Upper lobe of right lung (tissue), 1 donor: ENCODE measurements around the gene TMEM267. TPM values are rescaled to one million over a fixed set of nuclear protein-coding genes. Genes with fewer than 3 reads are reported as not detected.

Experiments
- ATAC-seq: fragments of 200-7000 bp; cut with Tn5 transposase; one replicate; pipeline ENCODE4 v1.9.1; 2020; ENCODE audit warnings: mild to moderate bottlenecking, moderate library complexity
- DNase-seq: peaks from one replicate; pipeline ENCODE4 v3.0.0-alpha.2; 2020
- H3K27ac ChIP-seq: fragments of 200-600 bp; one replicate; pipeline ENCODE4 v1.8.0; 2022
- H3K27me3 ChIP-seq: fragments of 200-600 bp; one replicate; pipeline ENCODE4 v1.8.0; 2022; ENCODE audit warnings: mild to moderate bottlenecking
- H3K36me3 ChIP-seq: fragments of 200-600 bp; one replicate; pipeline ENCODE4 v1.8.0; 2022
- H3K4me1 ChIP-seq: fragments of 200-600 bp; one replicate; pipeline ENCODE4 v1.8.0; 2022
- H3K4me3 ChIP-seq: fragments of 200-600 bp; one replicate; pipeline ENCODE4 v1.8.0; 2022; ENCODE audit warnings: mild to moderate bottlenecking
- H3K9me3 ChIP-seq: fragments of 200-600 bp; one replicate; pipeline ENCODE4 v1.8.0; 2022
- intact Hi-C: fragments of 100-400 bp; cut with DNase I; formaldehyde crosslinking; loops from one replicate; pipeline ENCODE4 v1.11.0; 2022
- total RNA-seq: library from RNA; stranded (reverse); fragmentation: NEBNext Ultra II Directional; extraction: Animal tissue kit (Norgen Biotek cat#: 25700); gene quantifications from one replicate; pipeline ENCODE4 v1.2.1, GENCODE V29; 2021
- TF ChIP-seq, protein P1 (sequence below): fragments of 200-600 bp; IDR thresholded peaks from one replicate; pipeline ENCODE4 v1.8.0; 2022; ENCODE audit warnings: antibody characterized with exemption
- donor health status: DM: no; HTN: yes; CAD: no; lungs with severe emphysema.

TMEM267 gene
- total RNA-seq, 1 donor from 2014 or later = 12.0 TPM

DNA sequence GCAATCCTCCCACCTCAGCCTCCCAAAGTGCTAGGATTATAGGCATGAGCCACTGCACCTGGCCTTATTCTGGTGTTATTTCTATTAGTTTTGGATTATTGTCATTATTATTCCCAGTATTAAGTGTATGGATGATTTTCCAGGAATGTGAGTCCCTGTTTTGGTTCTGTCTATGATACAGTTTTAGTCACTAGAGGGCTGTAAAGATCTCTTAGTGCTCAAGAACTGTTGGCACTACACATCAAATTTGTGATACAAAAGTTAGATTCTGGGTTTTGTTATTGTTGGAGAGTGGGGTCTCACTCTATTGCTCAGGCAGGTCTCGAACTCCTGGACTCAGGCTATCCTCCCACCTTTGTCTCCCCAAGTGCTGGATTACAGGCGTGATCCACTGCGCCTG lies 83.6 kb downstream of the TMEM267 start:
- intact Hi-C loops = no loop called here
- ATAC-seq = no peak

DNA sequence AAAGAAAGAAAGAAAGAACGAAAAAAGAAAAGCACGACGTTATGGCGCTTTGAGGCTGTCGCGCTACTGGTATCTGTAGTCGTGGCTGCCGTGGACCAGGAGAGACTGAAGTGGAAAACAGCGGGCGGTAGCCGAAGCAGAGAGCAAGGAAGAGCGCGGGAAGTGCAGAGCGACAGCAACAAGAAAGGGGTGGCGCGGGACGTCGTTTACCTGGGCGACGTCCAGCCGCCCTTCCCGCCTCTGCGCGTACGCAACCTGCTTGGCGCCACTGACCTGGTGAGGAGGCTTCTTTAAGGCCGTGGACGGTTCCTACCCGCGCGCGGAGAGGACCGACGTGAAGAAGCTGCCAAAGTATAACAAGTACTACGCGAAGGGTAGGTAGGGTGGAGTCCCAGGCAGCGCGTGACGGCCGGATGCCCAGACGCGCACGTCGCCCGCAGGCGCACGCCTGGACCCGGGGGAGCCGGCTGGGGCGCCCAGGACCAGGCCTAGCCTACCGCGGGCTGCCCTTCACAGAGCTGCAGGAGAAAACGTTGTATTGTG lies 86.8 kb downstream of the TMEM267 start:
- Histone ChIP-seq H3K27ac (peak overlapping the region; percentile 75), H3K36me3 (no peaks in the 10 kb centered on the region), H3K9me3 (no peaks in the 10 kb centered on the region), H3K27me3 (no peaks in the 10 kb centered on the region), H3K4me1 (peaks cover 6% of the 10 kb centered on the region), H3K4me3 (peak overlapping the region; percentile 62)
- intact Hi-C loops = no loop called here
- TF ChIP-seq, protein P1, sequence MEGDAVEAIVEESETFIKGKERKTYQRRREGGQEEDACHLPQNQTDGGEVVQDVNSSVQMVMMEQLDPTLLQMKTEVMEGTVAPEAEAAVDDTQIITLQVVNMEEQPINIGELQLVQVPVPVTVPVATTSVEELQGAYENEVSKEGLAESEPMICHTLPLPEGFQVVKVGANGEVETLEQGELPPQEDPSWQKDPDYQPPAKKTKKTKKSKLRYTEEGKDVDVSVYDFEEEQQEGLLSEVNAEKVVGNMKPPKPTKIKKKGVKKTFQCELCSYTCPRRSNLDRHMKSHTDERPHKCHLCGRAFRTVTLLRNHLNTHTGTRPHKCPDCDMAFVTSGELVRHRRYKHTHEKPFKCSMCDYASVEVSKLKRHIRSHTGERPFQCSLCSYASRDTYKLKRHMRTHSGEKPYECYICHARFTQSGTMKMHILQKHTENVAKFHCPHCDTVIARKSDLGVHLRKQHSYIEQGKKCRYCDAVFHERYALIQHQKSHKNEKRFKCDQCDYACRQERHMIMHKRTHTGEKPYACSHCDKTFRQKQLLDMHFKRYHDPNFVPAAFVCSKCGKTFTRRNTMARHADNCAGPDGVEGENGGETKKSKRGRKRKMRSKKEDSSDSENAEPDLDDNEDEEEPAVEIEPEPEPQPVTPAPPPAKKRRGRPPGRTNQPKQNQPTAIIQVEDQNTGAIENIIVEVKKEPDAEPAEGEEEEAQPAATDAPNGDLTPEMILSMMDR = no peak
- ATAC-seq (peak; percentile 98), DNase-seq (peak; percentile 86)

More for the DNA sequence above, 83.6 kb downstream of the TMEM267 start:
- DNase-seq = no peak
- H3K27me3 ChIP-seq = no peaks in the 10 kb centered on the region
- no peak overlapping the region for H3K4me3 ChIP-seq
- TF ChIP-seq, protein P1 = no peak
- no peak overlapping the region for H3K27ac ChIP-seq
- H3K36me3 ChIP-seq = no peaks in the 10 kb centered on the region
- H3K9me3 ChIP-seq = no peaks in the 10 kb centered on the region
- H3K4me1 ChIP-seq = peaks cover 6% of the 10 kb centered on the region

Other genes starting within 250 kb of the TMEM267 start
- gene HMGCS1, start 170.5 kb downstream of the TMEM267 start, total RNA-seq = 167 TPM
- gene CCL28, start 71.5 kb downstream of the TMEM267 start, total RNA-seq = 7.7 TPM
- 2.6 TPM for gene C5orf34, start 31.3 kb upstream of the TMEM267 start, total RNA-seq
- 82.3 TPM for gene PAIP1, start 73.2 kb upstream of the TMEM267 start, total RNA-seq
- 67.7 TPM for gene NNT, start 119.3 kb upstream of the TMEM267 start, total RNA-seq